Measurements from ENCODE around the gene IL27RA. TPM values are rescaled to one million over a fixed set of nuclear protein-coding genes. Genes with fewer than 3 reads are reported as not detected.

The IL27RA gene
- total RNA-seq, 1 donor from 2014 or later, result 5.6 TPM

DNA sequence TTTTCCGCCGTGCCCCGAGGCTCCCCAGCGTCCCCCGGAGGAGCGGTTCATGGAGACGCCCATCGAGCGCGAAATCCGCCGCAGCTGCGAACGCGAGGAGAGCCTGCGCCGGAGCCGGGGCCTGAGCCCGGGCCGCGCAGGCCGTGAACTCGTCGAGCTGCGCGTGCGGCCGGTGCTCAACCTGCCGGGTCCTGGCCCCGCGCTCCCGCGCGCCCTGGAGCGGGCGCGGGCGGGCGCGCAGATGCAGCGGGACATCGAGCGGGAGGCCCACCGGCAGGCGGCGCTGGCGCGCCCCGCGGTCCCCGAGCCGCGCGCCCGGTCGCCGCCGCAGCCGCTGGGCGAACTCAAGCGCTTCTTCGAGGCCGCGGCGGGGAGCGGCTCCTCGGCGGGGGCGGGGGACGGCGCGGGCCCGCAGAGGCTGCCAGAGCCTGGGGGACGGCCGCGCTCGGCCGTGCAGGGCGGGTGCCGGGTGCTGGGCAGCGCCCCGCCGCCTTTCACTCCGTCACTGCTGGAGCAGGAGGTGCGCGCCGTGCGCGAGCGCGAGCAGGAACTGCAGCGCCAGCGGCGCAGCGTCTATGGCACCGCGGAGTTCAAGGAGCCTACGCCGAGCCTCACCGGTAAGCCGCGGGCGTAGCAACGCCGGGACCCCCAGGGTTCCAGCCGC is 41.8 kb downstream of the IL27RA start:
- intact Hi-C loops (cut with DNase I), result loop anchor here (2.0 to 10.0 kb wide), 2 partner anchors 69 to 289 kb away; no protein-coding TSS in a partner anchor
- DNase-seq (ENCODE audit: missing footprints) (peak; percentile 91), ATAC-seq (peak; percentile 41)

DNA sequence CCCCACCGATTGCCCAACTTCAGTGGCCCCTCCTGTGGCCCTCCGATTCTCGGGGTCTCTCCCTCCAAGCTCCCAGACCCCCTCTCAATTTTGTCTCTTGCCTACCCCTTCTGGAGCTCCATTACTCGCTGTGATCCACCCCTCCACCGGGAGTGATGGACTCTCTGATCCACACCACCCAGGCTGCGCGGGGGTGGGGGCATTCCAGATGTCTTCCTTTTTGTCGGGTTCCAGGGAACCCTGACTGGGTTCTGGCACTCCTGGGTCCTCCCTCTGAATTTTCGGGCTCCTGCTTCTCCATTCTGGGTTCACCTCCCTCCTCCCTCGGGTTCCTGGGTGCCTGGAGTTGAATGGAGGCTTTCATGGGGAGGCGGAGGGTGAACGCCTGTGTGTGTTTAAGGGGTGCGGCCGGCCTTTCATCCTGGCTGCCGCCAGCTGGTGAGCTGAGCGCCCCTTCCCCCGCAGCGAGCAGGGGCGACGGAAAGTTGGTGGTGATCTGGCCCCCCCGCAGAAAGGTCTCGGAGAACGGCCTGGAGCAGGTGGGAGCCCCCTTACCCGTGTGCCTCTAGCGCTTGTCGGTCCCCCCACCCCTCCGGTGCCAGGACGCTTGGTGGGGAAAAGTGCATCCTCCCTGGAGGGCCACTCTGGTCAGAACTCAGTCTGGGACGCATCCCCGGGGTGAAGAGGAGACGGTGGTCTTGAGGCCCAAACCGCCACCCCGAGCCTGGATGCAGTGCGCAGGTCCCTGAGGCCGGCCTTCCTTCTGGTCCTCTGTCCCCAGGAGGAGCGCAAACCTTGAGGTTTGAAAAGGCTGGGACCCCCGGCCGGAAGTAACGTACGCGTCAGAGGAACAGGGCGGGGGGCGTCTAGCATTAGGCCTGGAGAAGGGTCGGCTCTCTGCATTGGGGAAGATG is 42.6 kb downstream of the IL27RA start:
- DNase-seq (ENCODE audit: missing footprints) (no peak), ATAC-seq (no peak)
- intact Hi-C loops (cut with DNase I), result loop anchor here (2.0 to 10.0 kb wide), 2 partner anchors 69 to 289 kb away; no protein-coding TSS in a partner anchor

DNA sequence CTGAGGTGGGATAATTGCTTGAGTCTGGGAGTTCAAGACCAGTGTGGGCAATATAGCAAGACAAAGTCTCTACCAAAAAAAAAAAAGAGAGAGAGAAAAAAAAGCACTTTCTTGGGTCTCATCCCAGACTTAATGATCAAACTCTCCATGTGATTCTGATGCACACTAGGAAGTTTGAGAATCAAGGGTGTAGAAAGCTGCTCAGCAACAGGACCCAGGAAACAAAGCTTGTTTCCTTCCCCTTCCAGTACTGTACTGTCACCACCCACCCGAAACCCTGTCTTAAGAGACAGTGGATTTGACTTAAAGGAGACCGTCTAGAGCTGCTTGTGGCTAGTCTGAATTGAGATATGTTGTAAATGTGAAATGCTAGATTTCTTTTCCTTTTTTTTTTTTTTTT is 46.8 kb downstream of the IL27RA start:
- intact Hi-C loops (cut with DNase I), result loop anchor here (10.0 kb wide), 1 partner anchor 294 kb away; no protein-coding TSS in a partner anchor
- DNase-seq (ENCODE audit: missing footprints) (no peak), ATAC-seq (no peak)

DNA sequence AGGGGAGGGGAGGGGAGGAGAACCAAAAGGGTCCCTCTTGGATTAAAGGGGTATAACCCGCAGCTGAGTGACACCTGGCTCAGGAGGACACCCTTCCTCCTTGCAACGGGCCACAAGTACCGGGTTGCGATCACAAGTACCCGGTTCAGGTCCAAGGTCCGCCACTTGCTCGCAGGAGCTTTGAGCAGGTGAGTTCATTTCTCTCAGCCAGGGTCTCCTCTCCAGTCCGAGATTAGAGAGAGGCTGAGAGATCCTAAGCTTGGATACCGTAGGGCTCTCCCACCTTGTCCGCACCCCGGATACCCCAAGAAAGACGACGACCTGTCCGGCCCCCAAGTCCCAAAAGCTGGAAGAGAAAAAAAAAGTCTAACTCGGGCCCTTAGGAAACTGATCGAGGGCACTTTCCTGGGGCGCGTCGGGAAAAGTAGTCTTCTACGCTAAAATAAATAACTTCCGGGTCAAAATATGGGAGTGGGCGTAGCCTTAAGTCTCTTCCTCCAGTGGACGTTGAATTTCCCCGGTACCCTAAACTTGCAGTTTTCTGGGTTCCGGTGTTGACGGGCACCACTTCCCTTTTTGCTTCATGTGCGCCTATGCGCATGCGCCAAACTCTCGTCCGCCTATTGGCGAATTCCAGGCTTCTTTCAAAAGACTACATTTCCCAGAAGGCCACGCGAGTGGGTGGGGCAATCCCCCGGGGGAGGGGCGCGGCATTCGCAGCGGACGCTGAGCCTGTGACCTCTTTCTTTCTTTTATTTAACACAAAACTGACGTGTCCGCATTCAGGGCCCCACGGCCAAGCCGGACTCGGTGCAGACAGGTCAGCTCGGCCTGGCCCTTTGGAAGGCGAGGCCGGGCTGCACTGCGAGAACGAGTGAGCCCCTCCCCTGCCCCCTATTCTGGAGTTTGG is 49.6 kb downstream of the IL27RA start:
- ATAC-seq, result peak; percentile 96
- intact Hi-C loops (cut with DNase I), result loop anchor here (2.0 to 5.0 kb wide), 3 partner anchors 36 to 76 kb away; partner anchors contain the start of genes ASF1B and PRKACA
- peak; percentile 98 for DNase-seq (ENCODE audit: missing footprints)

DNA sequence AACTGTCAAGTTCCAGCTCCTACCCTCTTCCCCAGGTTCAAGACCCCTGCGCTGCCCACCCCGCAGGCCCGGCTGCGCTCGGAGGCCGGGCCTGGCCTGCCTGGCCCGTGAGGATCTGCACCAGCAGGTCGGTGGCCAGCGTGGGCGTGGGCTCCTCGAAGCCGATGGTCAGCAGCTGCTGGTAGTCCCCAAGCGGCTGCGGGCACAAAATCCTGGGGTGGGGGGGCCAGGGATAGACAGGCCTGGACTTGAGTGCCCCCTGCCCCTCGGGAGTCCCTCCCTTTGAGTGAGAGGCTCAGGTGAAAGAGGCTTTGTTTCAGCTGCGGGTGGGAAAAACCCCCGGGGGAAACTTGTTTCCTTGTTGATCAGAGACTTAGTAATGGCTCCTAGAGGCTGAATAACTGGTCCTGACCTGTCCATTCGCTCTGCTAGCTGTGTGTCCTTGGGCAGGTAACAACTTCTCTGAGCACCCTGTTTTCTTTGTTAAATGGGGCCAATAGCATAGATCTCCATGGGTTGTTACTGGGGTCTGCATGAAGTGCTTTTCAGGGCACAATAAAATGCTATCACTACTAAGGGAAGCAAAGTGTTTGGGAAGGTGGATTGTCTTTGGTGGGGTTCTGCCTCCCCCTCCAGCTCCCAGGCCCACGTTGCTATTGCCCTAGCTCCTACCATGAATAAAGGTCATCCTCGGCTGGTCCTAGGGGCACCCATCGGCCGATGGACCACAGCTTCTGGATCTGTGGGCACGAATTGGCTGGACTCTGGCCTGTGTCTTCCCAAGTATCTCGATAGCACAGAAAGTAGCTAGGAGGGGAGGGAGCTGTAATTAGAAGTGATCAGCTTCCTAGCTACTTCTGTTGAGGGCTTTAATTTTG is 50.5 kb downstream of the IL27RA start:
- DNase-seq (ENCODE audit: missing footprints) (peak; percentile 79), ATAC-seq (no peak)
- intact Hi-C loops (cut with DNase I), result loop anchor here (2.0 to 5.0 kb wide), 3 partner anchors 35 to 77 kb away; partner anchors contain the start of genes ASF1B and PRKACA

DNA sequence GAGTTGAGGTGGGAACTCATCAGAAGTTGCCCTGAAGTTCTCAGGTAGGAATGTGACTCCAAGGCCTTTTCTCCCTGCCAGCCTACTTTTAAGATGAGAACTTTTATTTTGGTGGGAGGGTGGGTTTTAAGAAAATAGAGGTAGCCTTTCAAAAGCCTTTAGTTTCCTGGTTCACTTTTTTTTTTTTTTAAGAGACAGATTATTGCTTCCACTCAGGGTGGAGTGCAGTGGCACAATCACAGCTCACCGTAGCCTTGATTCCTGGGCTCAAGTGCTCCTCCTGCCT is 51.1 kb downstream of the IL27RA start:
- intact Hi-C loops (cut with DNase I), result loop anchor here (5.0 kb wide), 1 partner anchor 35 kb away; the partner anchor contains the start of gene PRKACA
- no peak for DNase-seq (ENCODE audit: missing footprints)
- no peak for ATAC-seq

DNA sequence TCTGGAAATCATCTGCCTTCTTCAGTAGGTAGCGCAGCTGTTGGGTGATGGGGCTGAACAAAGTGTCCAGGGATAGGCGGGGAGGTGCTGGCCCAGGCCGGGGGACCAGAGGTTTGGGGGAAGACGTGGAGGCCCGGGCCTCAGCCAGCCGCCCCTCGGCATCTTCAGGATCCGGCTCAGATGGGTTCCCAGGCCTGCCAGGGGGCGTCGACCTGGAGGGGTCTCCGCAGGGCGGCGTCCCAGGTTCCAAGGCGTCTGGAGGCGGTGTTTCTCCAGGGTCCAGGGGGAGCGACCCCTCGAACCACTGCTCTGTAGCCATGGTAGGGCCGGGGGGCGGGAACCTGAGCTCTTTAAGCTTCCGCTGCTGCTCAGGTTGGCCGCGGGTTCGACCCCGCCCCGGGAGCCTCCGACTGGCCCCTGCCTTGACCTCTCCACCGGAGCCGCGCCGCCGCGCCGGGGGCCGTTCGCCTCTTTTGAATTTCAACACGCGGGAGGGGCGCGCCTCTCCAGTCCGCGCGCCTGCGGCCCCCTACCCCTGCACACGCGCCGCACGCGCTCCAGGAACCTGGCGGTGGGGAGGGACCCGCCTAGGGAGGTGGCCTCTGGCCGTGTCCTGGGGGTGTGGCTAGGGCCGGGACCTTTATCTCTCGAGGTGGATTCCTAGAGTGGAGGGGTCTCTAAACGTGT is 53.9 kb downstream of the IL27RA start, which contains the start of gene C19orf67:
TSS of gene C19orf67 (minus strand) at position 475 of the 687 bp plus-strand sequence. CDS start at position 319, 156 bp downstream.
- no peak for DNase-seq (ENCODE audit: missing footprints)
- intact Hi-C loops (cut with DNase I), result no loop called here
- no peak for ATAC-seq

DNA sequence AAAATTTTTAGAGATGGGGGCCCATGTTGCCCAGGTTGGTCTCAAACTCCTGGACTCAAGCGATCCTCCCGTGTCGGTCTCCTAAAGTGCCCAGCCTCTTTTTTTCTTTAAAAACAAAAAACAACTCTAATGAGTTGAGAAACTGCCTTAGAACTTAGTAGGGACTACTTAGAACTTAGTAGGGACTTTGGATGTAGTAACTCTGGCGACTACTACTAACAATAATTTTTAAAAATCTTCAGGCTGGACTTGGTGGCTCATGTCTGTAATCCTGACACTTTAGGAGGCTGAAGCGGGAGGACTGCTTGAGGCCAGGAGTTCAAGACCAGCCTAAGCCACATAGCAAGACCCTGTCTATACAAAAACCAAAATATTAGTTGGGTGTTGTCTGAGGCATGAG is 54.5 kb downstream of the IL27RA start:
- intact Hi-C loops (cut with DNase I), result no loop called here
- ATAC-seq, result no peak
- DNase-seq (ENCODE audit: missing footprints), result no peak

DNA sequence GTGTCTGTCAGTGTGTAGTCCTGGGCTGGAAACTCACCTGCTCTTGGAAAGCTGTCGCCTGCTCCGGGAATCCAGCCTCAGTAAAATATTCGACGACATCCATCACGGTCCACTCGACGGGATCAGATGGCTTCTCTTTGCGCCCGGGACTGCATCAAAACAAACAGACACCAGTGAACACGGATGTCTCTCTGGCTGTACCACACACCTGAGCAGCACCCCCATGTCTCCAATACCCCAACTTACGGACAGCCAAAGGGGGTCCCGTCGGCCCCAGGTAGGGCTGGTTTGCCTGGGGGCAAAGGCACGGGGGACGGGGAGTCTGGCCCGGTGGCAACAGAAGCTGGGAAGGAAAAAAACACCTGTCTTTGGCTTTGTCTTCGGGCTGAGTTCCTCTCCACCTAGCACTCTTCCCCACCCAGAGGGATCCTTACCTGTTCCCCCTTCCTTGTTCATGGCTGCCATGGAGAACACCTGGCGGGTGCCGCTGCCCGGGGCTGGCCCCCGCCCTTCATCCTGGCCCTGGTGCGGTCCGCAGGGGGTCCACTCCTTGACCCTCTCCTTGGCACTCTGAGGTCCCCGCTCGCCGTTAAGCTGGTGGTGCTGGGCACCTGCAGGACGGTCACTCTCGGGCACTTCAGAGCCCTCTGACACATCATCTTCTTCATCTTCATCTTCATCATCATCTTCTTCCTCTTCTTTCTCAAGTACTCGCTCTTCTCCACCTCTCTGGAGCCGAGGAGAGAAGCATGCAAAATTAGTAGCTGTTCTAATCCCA is 57.3 kb downstream of the IL27RA start:
- ATAC-seq (no peak), DNase-seq (ENCODE audit: missing footprints) (no peak)
- intact Hi-C loops (cut with DNase I), result no loop called here

DNA sequence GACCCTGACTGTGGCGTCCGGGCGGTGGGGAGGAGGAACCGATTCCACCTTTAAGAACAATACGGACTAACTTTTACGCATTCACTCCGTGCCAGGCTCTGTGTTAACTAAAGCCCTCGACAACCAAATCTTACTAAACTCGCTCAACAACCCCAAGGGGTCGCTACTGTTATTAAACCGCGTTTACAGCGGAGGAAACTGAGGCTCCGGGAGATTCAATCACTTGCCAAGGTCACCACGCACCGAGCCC is 57.8 kb downstream of the IL27RA start:
- DNase-seq (ENCODE audit: missing footprints), result no peak
- intact Hi-C loops (cut with DNase I), result no loop called here
- ATAC-seq, result no peak

DNA sequence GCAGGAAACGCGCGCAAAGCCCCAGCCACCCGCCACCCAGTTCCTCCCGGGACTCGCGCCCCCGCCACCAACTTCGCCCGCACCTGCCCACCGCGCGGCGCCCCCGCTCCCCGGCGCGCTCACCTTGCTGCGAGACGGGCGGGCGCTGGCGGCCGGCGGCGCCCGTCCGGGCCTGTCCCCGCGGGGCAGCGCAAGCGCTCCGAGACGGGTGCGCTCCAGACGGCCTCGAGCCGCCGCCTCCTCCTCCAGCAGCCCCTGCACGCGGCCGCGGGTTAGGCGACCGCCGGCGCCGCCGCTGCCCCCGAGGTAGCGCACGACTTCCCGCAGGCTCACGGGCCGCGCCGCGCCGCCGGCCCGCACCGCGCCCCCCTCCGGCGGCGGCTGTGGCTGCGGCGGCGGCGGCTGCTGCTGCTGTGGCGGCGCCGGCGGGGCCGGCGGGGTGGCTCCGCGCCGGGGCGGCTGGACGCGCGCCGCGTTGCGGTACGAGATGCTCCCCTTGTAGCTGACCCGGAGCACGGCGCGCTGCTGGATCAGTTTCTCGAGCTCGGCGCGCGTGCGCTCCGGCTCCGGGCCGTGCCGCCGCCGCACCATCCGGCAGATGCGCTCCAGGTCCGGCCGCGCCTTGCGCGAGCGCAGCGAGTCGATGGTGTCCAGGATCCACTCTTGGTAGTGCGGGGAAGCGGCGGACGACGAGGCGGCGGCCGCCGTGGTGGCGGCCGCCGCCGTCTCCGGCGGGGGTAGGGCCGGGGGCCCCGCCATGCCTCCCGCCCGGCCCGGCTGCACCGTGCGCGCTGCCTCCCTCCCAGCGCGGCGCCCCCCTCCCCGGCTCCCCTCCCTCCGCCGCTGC is 58.3 kb downstream of the IL27RA start:
- intact Hi-C loops (cut with DNase I), result loop anchor here (1.0 to 2.0 kb wide), 2 partner anchors 23 to 47 kb away; a partner anchor contains a TSS
- ATAC-seq (no peak), DNase-seq (ENCODE audit: missing footprints) (peak; percentile 79)

DNA sequence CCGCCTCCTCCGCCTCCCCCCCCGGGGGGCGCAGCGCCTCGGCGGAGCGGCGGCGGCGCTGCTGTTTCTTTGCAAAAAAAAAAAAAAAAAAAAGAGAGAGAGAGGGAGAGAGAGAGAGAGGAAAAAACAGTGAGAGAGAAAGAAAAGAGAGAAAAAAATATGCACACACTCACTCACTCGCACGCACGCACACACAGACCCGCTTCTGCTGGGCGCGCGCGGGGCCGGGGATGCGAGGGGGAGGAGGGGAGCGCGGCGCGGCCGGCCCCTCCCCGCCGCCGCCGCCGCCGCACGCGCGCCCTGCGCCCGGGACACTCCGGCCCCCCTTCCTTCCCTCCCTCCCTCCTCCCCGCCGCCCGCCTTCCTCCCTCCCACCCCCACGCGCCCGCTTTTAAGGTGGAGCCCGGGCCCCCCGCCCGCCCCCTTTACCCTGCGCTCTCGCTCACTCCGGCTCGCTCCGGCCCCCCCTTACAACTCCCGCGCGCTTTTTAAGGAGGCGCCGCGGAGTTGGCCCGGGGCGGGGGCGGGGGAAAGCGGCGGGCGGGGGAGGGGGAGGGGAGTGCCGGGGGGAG is 59.0 kb downstream of the IL27RA start, which contains the start of gene SAMD1:
TSS of gene SAMD1 (minus strand) at position 243 of the 572 bp plus-strand sequence.
- intact Hi-C loops (cut with DNase I), result loop anchor here (1.0 to 2.0 kb wide), 2 partner anchors 22 to 47 kb away; a partner anchor contains a TSS
- DNase-seq (ENCODE audit: missing footprints), result peak; percentile 96
- ATAC-seq, result peak; percentile 73

DNA sequence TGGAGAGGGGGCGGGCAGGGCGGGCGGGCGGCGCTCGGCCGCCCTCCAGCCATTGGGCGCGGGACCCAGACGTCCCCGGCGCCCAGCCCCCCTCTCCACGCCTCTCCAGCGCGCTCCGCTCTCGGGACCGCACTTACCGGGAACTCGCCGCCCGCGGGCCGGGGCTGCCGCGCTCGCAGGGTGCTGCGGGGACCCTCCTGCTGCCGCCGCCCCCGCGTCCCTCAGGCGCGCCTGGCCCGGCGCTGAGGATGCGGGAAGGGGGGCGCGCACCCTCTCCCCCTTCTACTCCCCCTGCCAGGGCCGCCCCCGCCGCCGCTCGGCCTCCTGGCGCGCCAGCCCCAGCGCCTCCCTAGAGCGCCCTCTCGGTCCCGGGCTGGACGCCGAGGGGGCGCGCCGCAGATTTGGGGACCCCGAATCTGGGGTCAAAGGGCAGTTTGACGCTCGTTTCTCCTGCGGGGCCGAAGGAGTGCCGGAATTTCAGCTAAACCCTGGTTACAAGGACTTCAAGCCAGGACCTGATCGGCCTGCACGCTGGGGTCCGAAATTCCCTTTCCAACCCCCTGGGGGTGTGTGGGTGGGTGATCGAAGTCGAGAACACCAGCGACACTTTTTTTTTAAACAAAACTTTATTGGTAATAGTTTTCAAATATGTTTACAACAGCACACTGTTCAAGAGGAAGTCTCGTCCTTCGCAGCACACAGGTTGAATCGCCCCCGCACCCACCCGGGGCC is 59.7 kb downstream of the IL27RA start:
- peak; percentile 58 for DNase-seq (ENCODE audit: missing footprints)
- intact Hi-C loops (cut with DNase I), result loop anchor here (2.0 kb wide), 1 partner anchor 22 kb away; a partner anchor contains a TSS
- ATAC-seq, result peak; percentile 87

DNA sequence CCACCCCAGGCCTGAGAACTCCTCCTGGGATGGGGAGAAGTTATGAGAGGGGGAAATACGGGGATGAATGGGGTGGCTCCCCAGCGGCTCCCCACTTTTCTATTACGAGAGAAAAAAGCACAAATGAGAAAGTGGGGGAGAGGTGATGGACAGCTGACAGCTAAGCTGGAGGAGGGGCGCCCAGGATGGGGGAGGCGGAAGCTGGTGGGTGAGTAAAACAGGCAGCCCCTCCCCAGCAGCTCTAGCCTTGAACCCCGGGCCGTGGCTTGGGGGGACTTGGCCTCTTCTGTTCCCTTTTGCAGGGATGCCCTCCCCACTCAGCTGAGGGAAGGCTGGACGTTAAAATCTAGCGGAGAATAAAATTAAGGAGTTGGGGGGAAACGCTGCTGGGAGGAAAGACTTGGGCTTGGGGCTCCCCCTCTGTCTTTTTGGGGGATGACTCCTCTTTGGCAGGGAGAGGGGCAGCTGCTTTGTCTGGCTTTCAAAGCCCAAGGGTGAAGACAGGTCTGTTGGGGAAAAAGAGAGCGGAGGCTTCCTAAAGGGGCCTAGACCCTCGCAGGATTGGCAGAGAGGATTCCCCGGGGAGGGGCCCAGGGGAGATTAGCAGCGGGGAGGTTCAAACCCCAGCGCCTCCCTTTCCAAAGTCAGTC is 60.4 kb downstream of the IL27RA start:
- DNase-seq (ENCODE audit: missing footprints) (peak; percentile 54), ATAC-seq (no peak)
- intact Hi-C loops (cut with DNase I), result loop anchor here (2.0 kb wide), 1 partner anchor 21 kb away; a partner anchor contains a TSS

All from Right ventricle myocardium inferior (tissue), 1 donor.